GM21526 (cell line): ENCODE data around the gene TRPC4.
"Not testable (repeated sequence)": the region's sequence is repeated elsewhere in the genome, so short reads cannot be mapped to it uniquely, and the experiment has no call there.

Source experiments
- ATAC-seq: cut with Tn5 transposase; IDR thresholded peaks from one replicate; pipeline ENCODE4 v1.9.1; 2021; ENCODE audit warnings: moderate library complexity; ENCODE audit not compliant: unreplicated experiment, low FRiP score

The TRPC4 gene

GRCh38 chr13:37835392-37835791 is 34.2 kb downstream of the TRPC4 start:
- ATAC-seq = no peak

GRCh38 chr13:37833411-37833810 is 36.2 kb downstream of the TRPC4 start:
- no peak for ATAC-seq

DNA sequence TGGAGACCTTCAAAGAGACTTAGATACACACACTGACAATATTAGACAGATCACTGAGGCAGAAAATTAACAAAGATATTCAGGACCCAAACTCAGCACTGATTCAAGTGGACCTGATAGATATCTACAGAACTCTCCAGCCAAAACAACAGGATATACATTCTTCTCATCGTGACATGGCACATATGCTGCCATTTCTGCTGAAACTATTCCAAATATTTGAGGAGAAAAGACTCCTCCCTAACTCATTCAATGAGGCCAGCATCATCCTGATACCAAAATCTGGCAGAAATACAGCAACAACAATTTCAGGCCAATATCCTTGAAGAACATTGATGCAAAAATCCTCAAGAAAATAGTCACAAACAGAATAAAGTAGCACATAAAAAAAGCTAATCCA is 53.3 kb downstream of the TRPC4 start:
- no peak for ATAC-seq

DNA sequence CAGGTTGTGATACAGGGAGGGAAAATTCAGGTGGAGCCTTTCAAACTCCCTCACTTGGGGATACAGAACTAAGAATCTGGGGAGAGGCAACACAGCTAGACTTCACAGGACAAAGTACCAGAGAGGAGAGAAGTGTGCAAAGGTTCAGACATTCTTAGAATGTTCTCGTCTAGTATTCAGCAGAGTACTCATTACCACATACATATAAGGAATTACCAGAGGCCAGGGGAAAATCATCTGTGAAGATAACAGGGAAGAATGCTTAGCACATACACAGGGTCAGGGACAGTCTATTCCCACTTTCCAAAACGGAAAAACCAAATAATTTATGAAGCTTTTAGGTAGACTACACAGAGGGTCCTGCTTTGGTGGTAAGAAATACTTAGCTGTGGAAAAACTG is 58.1 kb downstream of the TRPC4 start:
- ATAC-seq = no peak

DNA sequence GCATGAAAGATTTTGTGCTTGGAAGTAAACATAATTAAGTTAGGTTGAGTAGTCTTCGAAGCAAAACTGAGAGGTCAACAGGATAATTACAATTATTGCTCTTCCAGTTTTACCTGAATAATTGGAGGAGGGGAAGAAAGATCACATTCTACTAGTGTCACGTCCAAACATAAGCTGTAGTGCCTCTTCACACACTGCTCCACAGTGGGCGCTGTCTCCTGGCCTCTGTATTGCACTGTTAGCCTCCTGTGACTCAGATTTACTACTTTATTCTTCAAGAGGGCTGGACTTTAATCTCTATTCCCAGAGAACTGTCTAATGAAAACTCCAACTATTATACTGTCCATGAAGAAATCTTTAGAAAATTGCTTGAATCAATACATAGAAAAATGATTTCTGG is 62.9 kb downstream of the TRPC4 start:
- ATAC-seq = no peak

DNA sequence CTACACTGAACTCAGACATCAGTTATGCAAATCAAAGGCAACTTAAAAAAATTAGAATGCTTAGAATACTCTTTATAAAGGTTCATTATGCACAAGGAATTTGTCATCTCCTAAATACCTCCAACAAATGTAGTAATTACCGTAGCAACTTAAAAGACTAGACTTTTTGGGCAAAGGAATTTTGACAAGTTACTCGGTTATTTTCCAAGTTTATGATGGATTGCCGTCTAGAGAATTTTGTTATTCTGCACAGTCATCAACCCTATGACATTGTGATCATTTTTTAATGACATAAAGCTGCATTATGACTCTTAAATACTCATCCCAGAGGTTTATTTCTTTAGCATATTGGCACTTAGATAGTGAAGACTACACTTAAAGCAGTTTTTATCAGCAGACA is 71.9 kb downstream of the TRPC4 start:
- ATAC-seq = no peak

- not testable (repeated sequence) for ATAC-seq
These were observed 72.8 kb downstream of the TRPC4 start for GRCh38 chr13:37796795-37797194.

- no peak for ATAC-seq
These were observed 74.2 kb downstream of the TRPC4 start for GRCh38 chr13:37795326-37795725.

DNA sequence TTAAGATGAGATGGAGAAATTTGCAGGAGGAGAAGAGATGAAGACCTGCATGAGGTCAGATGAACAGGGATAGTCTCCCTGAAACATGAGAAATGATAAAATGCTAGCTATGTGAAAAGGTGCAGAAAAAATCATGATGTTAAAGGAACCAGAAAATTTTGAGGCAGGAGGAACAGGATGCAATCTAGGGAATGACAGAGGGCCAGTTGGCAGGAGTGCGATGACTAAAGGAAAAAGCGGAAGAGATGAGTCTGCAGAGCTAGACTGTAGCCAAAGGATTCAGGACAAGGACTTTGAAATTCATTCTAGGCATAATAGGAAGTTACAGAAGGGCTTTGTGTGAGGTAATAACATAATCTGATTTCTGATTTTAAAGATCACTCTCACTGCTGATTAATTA is 77.9 kb downstream of the TRPC4 start:
- no peak for ATAC-seq

DNA sequence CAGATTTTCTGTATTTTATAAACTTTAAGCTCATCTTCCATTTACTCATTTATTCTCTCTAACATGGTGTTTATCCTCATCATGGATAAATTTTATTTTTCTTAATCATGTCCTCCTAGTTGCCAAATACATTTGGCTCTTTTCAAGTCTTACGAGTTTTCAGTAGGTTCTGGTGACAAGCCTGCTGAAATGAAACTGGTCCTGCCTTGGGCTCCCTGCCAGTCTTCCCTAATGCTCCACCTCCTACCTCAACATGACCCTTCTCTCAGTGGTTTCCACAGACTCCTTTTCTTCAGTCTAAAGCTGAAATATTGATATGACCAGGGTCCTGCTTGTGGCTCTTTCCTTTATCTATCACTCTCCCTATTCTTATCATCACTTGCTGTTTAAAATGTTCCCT is 81.2 kb downstream of the TRPC4 start:
- ATAC-seq = no peak

GRCh38 chr13:37777676-37778075 is 91.9 kb downstream of the TRPC4 start:
- ATAC-seq = no peak

GRCh38 chr13:37775871-37776270 is 93.7 kb downstream of the TRPC4 start:
- no peak for ATAC-seq

GRCh38 chr13:37772644-37773043 is 96.9 kb downstream of the TRPC4 start:
- no peak for ATAC-seq

DNA sequence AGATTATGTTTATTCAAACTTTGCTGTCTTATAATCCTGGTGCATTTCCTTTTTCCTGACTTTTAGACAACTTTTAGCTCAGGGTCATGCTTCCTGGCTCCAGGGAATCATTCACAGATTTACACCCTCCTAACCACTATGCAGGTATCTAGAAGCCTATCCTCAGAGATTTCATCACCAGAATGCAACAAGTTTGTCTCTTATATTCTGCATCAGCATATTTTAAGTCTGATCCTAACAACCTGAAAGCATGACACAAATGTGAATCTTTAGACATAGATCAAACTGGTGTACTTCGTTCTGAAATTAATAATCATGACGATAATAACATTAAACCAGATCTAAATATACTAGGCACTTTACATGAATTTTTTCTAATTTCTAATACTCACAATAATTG is 100.0 kb downstream of the TRPC4 start:
- ATAC-seq = no peak

DNA sequence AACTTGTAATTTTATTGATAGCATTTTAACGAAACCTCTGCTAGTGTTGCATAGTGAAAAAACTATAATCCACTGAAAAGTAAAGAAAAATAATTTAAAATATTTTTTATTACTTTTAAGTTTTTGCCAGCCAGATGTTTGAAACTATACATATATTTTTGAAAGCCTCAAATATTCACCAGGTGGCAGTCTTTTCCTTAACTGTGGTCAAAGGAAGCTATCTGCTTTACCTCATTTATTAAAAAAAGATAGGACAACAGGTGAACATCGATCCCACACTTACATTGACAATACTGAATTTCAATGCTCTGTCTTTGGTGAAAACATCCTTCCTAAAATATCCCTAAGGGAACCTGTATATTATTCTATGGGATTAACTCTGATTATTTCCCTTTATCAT is 100.5 kb downstream of the TRPC4 start:
- ATAC-seq = no peak

DNA sequence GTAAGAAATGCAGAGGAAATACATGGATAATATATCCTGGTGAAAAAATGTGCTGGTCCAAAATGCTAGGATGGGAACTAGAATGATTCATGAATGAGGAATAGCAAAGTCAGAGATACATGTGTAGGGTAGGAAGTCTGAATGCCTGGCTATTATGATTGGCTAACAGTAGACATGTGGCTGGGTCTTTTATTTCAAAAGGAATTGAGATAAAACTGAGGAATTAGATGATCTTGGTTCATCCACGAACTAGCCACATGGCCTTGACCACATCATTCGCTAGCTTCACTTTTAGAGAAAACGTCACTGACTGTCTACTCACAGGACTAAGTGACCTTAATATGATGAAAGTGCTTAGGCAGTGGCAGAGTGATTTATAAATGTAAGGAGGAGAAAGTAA is 103.1 kb downstream of the TRPC4 start:
- ATAC-seq = no peak

DNA sequence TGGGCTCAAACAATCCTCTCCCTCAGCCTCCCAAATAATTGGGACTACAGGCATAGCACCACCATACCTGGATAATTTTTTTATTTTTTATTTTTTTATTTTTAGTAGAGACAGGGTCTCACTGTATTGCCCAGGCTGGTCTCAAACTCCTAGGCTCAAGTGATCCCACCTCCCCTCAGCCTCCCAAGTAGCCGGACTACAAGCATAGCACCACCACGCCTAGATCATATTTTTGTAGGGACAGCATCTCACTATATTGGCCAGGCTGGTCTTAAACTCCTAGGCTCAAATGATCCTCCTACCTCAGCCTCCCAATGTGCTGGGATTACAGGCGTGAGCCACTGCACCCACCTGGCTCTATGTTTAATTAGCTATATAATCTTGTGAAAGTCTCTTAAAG is 114.2 kb downstream of the TRPC4 start:
- ATAC-seq = no peak

GRCh38 chr13:37753776-37754175 is 115.8 kb downstream of the TRPC4 start:
- ATAC-seq = no peak

- no peak for ATAC-seq
These were observed 117.4 kb downstream of the TRPC4 start for GRCh38 chr13:37752146-37752545.

DNA sequence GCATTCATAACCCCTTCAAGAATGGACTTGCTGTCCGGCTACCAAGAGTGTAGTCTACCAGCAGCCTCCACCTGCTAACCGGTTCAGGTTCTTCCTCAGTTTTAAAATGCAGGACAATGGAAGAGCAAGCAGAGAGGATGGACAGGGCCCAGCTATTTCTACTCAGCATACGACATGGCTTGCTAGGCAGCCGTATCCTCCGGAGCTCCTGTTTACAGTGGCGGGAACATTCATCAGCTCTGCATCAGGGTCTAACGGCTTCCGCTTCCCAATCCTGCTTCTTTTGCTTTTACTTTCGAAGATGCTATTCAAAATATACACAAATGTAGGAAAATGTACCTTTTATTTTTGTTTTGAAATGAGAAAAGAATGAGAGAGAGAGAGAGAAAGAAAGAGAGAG is 118.5 kb downstream of the TRPC4 start:
- no peak for ATAC-seq

DNA sequence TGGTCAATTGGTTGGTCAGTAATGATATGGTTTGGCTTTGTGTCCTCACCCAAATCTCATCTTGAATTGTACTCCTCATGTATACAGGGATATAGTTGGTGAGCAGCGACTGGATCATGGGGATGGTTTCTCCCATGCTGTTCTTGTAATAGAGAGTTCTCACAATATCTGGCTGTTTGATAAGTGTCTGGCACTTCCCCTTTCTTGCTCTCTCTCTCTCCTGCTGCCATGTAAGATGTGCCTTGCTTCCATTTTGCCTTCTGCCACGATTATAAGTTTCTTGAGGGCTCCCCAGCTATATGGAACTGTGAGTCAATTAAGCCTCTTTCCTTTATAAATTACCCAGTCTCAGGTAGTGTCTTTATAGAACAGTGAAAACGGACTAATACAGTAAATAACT is 120.7 kb downstream of the TRPC4 start:
- no peak for ATAC-seq

DNA sequence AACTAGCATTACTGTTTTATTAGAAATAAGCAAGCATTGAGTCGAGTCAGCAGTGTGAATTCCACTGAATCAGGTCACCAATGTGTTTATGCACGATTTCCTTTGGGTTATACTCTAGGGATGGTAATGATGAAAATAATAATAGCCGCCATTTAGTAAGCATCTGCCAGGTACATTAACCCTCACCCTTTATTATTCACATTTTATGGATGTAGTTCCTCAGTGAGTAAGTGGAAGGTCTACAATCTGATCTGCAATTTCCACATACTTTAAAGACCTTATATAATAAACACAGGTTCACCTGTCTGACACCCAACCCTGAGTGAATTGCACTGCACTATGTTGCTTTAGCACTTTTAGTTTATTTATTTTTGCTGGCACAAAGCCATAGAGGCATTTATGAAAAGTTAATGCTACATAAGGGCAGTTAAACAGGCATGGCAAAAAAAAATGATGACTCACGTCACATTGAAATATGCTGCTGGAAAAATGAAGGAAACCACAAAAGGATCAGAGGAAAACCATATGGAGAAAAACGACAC is 122.4 kb downstream of the TRPC4 start:
- no peak for ATAC-seq

DNA sequence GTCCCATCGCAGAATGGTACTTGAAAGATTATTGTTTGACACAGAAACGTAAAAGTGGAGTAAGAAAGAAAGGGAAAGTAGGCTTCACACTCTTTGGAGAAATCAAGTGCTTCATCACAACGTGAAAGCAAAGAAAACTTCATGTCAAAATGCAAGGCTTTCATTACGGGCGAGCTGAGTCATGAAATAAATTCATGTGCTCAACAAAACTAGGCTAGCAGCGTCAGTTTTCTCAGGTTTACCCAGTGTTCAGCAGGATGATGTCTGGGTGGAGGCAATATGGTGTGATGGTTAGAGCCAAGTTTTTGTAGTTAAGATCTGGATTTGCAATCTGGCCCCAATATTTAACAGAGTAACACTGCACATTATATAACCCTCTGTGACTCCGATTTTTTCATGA is 128.0 kb downstream of the TRPC4 start:
- ATAC-seq = no peak
